Heart right ventricle (tissue), 16 donors: ENCODE measurements around the gene LRRN3. TPM values are rescaled to one million over a fixed set of nuclear protein-coding genes. Genes with fewer than 3 reads are reported as not detected.
A peak's percentile ranks its signal among the peaks of the same experiment; 100 is the strongest.

Source experiments
- ATAC-seq, 8 donors: fragments of 200-7000 bp; cut with Tn5 transposase; one replicate each; pipeline ENCODE4 v1.9.1; 2020; ENCODE audit warnings: mild to moderate bottlenecking in 8 of 8, moderate library complexity in 8 of 8, moderate number of reproducible peaks in 1 of 8
- DNase-seq, 2 donors: peaks; one replicate each; pipeline ENCODE4 v3.0.0-alpha.2; 2020
- H3K27ac ChIP-seq, 10 donors: fragments of 200-600 bp; sonication (generic) in 2 of 10; one replicate each; pipeline versions ENCODE4 v1.5.0 to v1.8.0; 2020 to 2022; ENCODE audit warnings: mild to moderate bottlenecking in 3 of 10
- H3K27me3 ChIP-seq, 7 donors: fragments of 200-600 bp; one replicate each; pipeline ENCODE4 v1.8.0; 2021 to 2022; ENCODE audit warnings: mild to moderate bottlenecking in 2 of 7
- H3K36me3 ChIP-seq, 9 donors: fragments of 200-600 bp; sonication (generic) in 1 of 9; one replicate each; pipeline versions ENCODE4 v1.5.0 to v1.8.0; 2020 to 2022; ENCODE audit warnings: mild to moderate bottlenecking in 2 of 9
- H3K4me1 ChIP-seq, 9 donors: fragments of 200-600 bp; sonication (generic) in 1 of 9; one replicate each; pipeline versions ENCODE4 v1.5.0 to v1.8.0; 2020 to 2022; ENCODE audit warnings: mild to moderate bottlenecking in 4 of 9
- H3K4me3 ChIP-seq, 10 donors: fragments of 200-600 bp; sonication (generic) in 2 of 10; one replicate each; pipeline versions ENCODE4 v1.5.0 to v1.8.0; 2020 to 2022; ENCODE audit warnings: mild to moderate bottlenecking in 7 of 10, moderate library complexity in 2 of 10
- H3K9me3 ChIP-seq, 11 donors: fragments of 200-600 bp in 10 of 11; sonication (generic) in 2 of 11; one replicate each; pipeline versions ENCODE4 v1.5.0 to v1.8.0; 2013 to 2022; ENCODE audit warnings: mild to moderate bottlenecking in 2 of 11, control low read depth in 1 of 11, moderate library complexity in 1 of 11
- CTCF ChIP-seq, 9 donors: fragments of 200-600 bp; sonication (generic) in 2 of 9; IDR thresholded peaks; one replicate each; pipeline versions ENCODE4 v1.5.0 to v1.8.0; 2021 to 2022; ENCODE audit warnings: antibody characterized with exemption in 9 of 9, mild to moderate bottlenecking in 5 of 9, moderate library complexity in 1 of 9
- WGBS, 2 donors: extraction: QIAGEN DNeasy Blood & Tissue Kit; methylation state at CpG; one replicate each; pipeline ENCODE4 v1.1.7; 2013; ENCODE audit warnings: inconsistent platforms in 1 of 2; 5-methylcytosine and 5-hydroxymethylcytosine counted together
- intact Hi-C, 10 donors: fragments of 100-400 bp; cut with DNase I; formaldehyde crosslinking; loops; one replicate each; pipeline versions ENCODE4 v1.11.1 to v1.14.2; 2022
- polyA plus RNA-seq, 2 donors: library from polyadenylated mRNA; stranded (reverse); fragments of 200-250 nt; gene quantifications; one replicate each; pipeline ENCODE4 v1.2.3, GENCODE V29; 2013
- total RNA-seq, 10 donors: library from RNA; stranded (reverse); fragmentation: NEBNext Ultra II Directional in 3 of 10; extraction: Animal tissue kit (Norgen Biotek cat#: 25700) in 3 of 10; gene quantifications; one replicate each; pipeline versions ENCODE4 v1.2.1 to v1.2.4, GENCODE V29; 2021 to 2023
- donor health status: Arrhythmogenic right ventricular cardiomyopathy.
- donor health status: ischemic (EF 13 %, LVEDD 7.1; RV severe dilation, severe dysfunction).
- donor health status: healthy with polysubstance abuse.
- donor health status: DM: no; HTN: yes; CAD: no.
- donor health status: DM: no; HTN: no; CAD: no.
- donor health status: ischemic (EF 25% LVEDD 6.9; RV normal size, moderate dysfunction).
- donor health status: ischemic (EF 25% LVEDD 5.7; RV mildly dilated, moderate dysfunction).
- donor health status: healthy.
- donor health status: DM: yes; HTN: yes; CAD: no.
- donor health status: Ischemic cardiomyopathy.
- donor health status: ischemic (EF 35%, LVEDD 5.7; RV mildly dilated, moderate dysfunction).
- donor health status: nonischemic (EF 11% LVEDD 7.7; RV severe dilation, severe dysfunction).
- donor health status: DM: yes; HTN: yes; CAD: no.
- donor health status: PGD.
- donor health status: ischemic (EF 29% LVEDD 5.4; RV normal size, mild dysfunction).
- donor health status: nonischemic (EF 23%, LVEDD 6.1; RV moderate dilation, normal function).

Gene LRRN3
- total and polyA plus RNA-seq, 12 donors: 0.30 to 16.4 (median 1.8) TPM

- intact Hi-C loops: loop anchor here in 8 of 10 donors (5.0 to 10.0 kb wide), 9 partner anchors 63 to 1253 kb away; partner anchors contain the start of gene IMMP2L (in 1 of the 8)
- no peaks in the 10 kb centered on the region for H3K36me3 ChIP-seq
- no peak overlapping the region for H3K27ac ChIP-seq
- WGBS, 2 donors: 32 to 43% methylated on average over 10 of the region's 10 CpGs
- H3K27me3 ChIP-seq: no peaks in the 10 kb centered on the region
- no peak overlapping the region for H3K4me3 ChIP-seq
- TF ChIP-seq CTCF (IDR thresholded peaks at IDR 0.05): peak; percentile 46 to 81 (median 70)
- peak in 6 of 8 donors; percentile 52 to 74 (median 64) for ATAC-seq
- peaks cover 0 to 7% (median 0%) of the 10 kb centered on the region in 9 donors for H3K4me1 ChIP-seq
- no peaks in the 10 kb centered on the region for H3K9me3 ChIP-seq
- DNase-seq: peak; percentile 10 to 11
Observed at GRCh38 chr7:111098011-111098925, 7.3 kb downstream of the LRRN3 start.

GRCh38 chr7:111098926-111099250 is 8.0 kb downstream of the LRRN3 start:
- H3K4me3 ChIP-seq: no peak overlapping the region
- H3K27ac ChIP-seq: no peak overlapping the region
- intact Hi-C loops: loop anchor here in 8 of 10 donors (5.0 to 10.0 kb wide), 9 partner anchors 64 to 1254 kb away; partner anchors contain the start of gene IMMP2L (in 1 of the 8)
- no peaks in the 10 kb centered on the region for H3K36me3 ChIP-seq
- no peak for ATAC-seq
- no peaks in the 10 kb centered on the region for H3K9me3 ChIP-seq
- no peaks in the 10 kb centered on the region for H3K27me3 ChIP-seq
- H3K4me1 ChIP-seq: peaks cover 0 to 7% (median 0%) of the 10 kb centered on the region in 9 donors
- 13 to 16% methylated on average over 1 of the region's 1 CpG for WGBS, 2 donors
- TF ChIP-seq CTCF (IDR thresholded peaks at IDR 0.05): no peak
- no peak for DNase-seq

- H3K4me3 ChIP-seq: no peak overlapping the region
- ATAC-seq: no peak
- intact Hi-C loops: no loop called here
- no peak for TF ChIP-seq CTCF (IDR thresholded peaks at IDR 0.05)
- H3K9me3 ChIP-seq: no peaks in the 10 kb centered on the region
- H3K36me3 ChIP-seq: no peaks in the 10 kb centered on the region
- 97% methylated on average over 1 of the region's 1 CpG for WGBS, 2 donors
- no peaks in the 10 kb centered on the region for H3K27me3 ChIP-seq
- H3K27ac ChIP-seq: no peak overlapping the region
- H3K4me1 ChIP-seq: peaks cover 0 to 17% (median 0%) of the 10 kb centered on the region in 9 donors
- no peak for DNase-seq
Observed at GRCh38 chr7:111101856-111102646, 11.1 kb downstream of the LRRN3 start.

- Histone ChIP-seq H3K4me1 (peaks cover 0 to 21% (median 5%) of the 10 kb centered on the region in 9 donors), H3K4me3 (no peak overlapping the region), H3K9me3 (no peaks in the 10 kb centered on the region), H3K36me3 (no peaks in the 10 kb centered on the region), H3K27ac (no peak overlapping the region), H3K27me3 (no peaks in the 10 kb centered on the region)
- DNase-seq (no peak), ATAC-seq (no peak)
- WGBS, 2 donors: 97% methylated on average over 4 of the region's 4 CpGs
- no peak for TF ChIP-seq CTCF (IDR thresholded peaks at IDR 0.05)
- intact Hi-C loops: no loop called here
Observed at GRCh38 chr7:111103136-111103535, 12.2 kb downstream of the LRRN3 start.
